ENCODE data around the gene FKRP.
A peak's percentile ranks its signal among the peaks of the same experiment; 100 is the strongest.

The FKRP gene

DNA sequence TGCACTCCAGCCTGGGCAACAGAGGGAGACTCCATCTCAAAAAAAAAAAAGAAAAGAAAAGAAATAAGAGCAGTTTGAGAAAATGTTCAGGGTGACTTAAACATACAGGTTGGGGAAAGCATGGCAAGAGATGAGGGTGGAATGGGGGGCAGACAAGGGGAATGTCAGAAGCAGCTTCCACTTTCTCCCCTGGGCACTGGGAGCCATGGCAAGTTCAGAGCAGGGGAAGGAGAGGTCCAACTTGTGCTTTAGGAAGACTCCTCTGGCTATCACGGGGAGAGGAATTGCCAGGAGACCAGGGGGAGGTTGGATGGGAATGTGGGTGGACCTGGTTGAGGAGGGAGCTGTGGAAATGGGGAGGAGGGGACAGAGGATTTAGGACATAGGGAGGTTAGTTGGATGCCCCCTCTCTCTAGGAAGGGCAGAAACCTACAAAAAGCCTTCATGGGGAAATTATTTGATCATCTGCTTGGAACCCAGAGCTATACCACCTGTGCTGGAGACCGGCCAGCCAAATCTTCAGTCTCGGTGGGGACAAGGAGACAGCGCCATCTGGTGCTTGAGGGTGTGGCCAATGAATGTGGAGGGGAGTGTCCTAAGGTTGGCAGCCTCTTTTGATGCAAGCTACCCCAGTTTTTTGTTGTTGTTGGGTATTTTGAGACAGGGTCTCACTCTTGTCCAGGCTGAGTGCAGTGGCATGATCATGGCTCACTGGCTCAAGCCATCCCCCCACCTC, 7.7 kb downstream of the FKRP start:
- ATAC-seq, result peak; percentile 43
- TF ChIP-seq OSR1 (CRISPR knock-in tag; IDR thresholded peaks at IDR 0.05) (no peak), BACH2 (CRISPR knock-in tag; IDR thresholded peaks at IDR 0.05; ENCODE audit: borderline replicate concordance) (no peak), ZNF8 (CRISPR knock-in tag; IDR thresholded peaks at IDR 0.05) (no peak), ESRRG (CRISPR knock-in tag; IDR thresholded peaks at IDR 0.05) (no peak), ARNTL (CRISPR knock-in tag; IDR thresholded peaks at IDR 0.05; ENCODE audit: borderline replicate concordance, low read depth) (no peak), TCF4 (CRISPR knock-in tag; IDR thresholded peaks at IDR 0.05; ENCODE audit: borderline replicate concordance) (no peak)
- TF ChIP-seq, protein P1, sequence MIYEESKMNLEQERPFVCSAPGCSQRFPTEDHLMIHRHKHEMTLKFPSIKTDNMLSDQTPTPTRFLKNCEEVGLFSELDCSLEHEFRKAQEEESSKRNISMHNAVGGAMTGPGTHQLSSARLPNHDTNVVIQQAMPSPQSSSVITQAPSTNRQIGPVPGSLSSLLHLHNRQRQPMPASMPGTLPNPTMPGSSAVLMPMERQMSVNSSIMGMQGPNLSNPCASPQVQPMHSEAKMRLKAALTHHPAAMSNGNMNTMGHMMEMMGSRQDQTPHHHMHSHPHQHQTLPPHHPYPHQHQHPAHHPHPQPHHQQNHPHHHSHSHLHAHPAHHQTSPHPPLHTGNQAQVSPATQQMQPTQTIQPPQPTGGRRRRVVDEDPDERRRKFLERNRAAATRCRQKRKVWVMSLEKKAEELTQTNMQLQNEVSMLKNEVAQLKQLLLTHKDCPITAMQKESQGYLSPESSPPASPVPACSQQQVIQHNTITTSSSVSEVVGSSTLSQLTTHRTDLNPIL (CRISPR knock-in tag; IDR thresholded peaks at IDR 0.05; ENCODE audit: low read depth), result no peak

DNA sequence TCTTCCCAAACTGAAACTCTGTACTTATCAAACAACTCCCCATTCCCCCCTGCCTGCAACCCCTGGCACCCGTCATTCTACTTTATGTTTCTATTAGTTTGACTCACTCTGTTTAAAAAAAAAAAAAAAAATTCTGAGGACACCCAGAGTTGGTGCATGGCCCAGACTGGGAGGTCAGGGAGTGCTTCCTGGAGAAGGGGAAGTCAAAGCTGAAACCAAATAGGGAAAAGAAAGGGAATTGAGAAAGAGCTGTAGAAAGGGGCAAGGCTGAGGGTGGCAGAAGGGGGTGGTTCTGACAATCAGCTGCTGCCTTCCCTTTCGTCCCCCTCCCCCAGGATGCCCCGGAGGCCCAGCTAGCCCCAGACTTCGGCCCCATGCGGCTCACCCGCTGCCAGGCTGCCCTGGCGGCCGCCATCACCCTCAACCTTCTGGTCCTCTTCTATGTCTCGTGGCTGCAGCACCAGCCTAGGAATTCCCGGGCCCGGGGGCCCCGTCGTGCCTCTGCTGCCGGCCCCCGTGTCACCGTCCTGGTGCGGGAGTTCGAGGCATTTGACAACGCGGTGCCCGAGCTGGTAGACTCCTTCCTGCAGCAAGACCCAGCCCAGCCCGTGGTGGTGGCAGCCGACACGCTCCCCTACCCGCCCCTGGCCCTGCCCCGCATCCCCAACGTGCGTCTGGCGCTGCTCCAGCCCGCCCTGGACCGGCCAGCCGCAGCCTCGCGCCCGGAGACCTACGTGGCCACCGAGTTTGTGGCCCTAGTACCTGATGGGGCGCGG, 9.4 kb downstream of the FKRP start:
- no peak for TF ChIP-seq TCF4 (CRISPR knock-in tag; IDR thresholded peaks at IDR 0.05; ENCODE audit: borderline replicate concordance)
- TF ChIP-seq GLIS3 (CRISPR knock-in tag; IDR thresholded peaks at IDR 0.05), result no peak
- TF ChIP-seq, protein P2, sequence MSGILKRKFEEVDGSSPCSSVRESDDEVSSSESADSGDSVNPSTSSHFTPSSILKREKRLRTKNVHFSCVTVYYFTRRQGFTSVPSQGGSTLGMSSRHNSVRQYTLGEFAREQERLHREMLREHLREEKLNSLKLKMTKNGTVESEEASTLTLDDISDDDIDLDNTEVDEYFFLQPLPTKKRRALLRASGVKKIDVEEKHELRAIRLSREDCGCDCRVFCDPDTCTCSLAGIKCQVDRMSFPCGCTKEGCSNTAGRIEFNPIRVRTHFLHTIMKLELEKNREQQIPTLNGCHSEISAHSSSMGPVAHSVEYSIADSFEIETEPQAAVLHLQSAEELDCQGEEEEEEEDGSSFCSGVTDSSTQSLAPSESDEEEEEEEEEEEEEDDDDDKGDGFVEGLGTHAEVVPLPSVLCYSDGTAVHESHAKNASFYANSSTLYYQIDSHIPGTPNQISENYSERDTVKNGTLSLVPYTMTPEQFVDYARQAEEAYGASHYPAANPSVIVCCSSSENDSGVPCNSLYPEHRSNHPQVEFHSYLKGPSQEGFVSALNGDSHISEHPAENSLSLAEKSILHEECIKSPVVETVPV (CRISPR knock-in tag; IDR thresholded peaks at IDR 0.05), result no peak
- TF ChIP-seq ZC3H10 (CRISPR knock-in tag; IDR thresholded peaks at IDR 0.05), result no peak
- TF ChIP-seq ZFP3 (CRISPR knock-in tag; IDR thresholded peaks at IDR 0.05), result no peak
- TF ChIP-seq ZNF565 (CRISPR knock-in tag; conservative IDR thresholded peaks at IDR 0.05; ENCODE audit: low read depth), result no peak
- no peak for ATAC-seq

DNA sequence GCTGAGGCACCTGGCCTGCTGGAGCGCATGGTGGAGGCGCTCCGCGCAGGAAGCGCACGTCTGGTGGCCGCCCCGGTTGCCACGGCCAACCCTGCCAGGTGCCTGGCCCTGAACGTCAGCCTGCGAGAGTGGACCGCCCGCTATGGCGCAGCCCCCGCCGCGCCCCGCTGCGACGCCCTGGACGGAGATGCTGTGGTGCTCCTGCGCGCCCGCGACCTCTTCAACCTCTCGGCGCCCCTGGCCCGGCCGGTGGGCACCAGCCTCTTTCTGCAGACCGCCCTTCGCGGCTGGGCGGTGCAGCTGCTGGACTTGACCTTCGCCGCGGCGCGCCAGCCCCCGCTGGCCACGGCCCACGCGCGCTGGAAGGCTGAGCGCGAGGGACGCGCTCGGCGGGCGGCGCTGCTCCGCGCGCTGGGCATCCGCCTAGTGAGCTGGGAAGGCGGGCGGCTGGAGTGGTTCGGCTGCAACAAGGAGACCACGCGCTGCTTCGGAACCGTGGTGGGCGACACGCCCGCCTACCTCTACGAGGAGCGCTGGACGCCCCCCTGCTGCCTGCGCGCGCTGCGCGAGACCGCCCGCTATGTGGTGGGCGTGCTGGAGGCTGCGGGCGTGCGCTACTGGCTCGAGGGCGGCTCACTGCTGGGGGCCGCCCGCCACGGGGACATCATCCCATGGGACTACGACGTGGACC, 10.1 kb downstream of the FKRP start:
- no peak for TF ChIP-seq ISL1 (CRISPR knock-in tag; IDR thresholded peaks at IDR 0.05)
- TF ChIP-seq ZNF565 (CRISPR knock-in tag; conservative IDR thresholded peaks at IDR 0.05; ENCODE audit: low read depth), result no peak
- TF ChIP-seq, protein P3, sequence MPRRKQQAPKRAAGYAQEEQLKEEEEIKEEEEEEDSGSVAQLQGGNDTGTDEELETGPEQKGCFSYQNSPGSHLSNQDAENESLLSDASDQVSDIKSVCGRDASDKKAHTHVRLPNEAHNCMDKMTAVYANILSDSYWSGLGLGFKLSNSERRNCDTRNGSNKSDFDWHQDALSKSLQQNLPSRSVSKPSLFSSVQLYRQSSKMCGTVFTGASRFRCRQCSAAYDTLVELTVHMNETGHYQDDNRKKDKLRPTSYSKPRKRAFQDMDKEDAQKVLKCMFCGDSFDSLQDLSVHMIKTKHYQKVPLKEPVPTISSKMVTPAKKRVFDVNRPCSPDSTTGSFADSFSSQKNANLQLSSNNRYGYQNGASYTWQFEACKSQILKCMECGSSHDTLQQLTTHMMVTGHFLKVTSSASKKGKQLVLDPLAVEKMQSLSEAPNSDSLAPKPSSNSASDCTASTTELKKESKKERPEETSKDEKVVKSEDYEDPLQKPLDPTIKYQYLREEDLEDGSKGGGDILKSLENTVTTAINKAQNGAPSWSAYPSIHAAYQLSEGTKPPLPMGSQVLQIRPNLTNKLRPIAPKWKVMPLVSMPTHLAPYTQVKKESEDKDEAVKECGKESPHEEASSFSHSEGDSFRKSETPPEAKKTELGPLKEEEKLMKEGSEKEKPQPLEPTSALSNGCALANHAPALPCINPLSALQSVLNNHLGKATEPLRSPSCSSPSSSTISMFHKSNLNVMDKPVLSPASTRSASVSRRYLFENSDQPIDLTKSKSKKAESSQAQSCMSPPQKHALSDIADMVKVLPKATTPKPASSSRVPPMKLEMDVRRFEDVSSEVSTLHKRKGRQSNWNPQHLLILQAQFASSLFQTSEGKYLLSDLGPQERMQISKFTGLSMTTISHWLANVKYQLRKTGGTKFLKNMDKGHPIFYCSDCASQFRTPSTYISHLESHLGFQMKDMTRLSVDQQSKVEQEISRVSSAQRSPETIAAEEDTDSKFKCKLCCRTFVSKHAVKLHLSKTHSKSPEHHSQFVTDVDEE (CRISPR knock-in tag; IDR thresholded peaks at IDR 0.05), result no peak
- TF ChIP-seq ESRRG (CRISPR knock-in tag; IDR thresholded peaks at IDR 0.05), result no peak
- TF ChIP-seq ZFP30 (CRISPR knock-in tag; IDR thresholded peaks at IDR 0.05), result no peak
- TF ChIP-seq, protein P4, sequence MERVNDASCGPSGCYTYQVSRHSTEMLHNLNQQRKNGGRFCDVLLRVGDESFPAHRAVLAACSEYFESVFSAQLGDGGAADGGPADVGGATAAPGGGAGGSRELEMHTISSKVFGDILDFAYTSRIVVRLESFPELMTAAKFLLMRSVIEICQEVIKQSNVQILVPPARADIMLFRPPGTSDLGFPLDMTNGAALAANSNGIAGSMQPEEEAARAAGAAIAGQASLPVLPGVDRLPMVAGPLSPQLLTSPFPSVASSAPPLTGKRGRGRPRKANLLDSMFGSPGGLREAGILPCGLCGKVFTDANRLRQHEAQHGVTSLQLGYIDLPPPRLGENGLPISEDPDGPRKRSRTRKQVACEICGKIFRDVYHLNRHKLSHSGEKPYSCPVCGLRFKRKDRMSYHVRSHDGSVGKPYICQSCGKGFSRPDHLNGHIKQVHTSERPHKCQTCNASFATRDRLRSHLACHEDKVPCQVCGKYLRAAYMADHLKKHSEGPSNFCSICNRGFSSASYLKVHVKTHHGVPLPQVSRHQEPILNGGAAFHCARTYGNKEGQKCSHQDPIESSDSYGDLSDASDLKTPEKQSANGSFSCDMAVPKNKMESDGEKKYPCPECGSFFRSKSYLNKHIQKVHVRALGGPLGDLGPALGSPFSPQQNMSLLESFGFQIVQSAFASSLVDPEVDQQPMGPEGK (CRISPR knock-in tag; IDR thresholded peaks at IDR 0.05; ENCODE audit: borderline replicate concordance), result no peak
- ATAC-seq, result no peak

DNA sequence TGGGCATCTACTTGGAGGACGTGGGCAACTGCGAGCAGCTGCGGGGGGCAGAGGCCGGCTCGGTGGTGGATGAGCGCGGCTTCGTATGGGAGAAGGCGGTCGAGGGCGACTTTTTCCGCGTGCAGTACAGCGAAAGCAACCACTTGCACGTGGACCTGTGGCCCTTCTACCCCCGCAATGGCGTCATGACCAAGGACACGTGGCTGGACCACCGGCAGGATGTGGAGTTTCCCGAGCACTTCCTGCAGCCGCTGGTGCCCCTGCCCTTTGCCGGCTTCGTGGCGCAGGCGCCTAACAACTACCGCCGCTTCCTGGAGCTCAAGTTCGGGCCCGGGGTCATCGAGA, 10.7 kb downstream of the FKRP start:
- no peak for TF ChIP-seq PPARA (CRISPR knock-in tag; IDR thresholded peaks at IDR 0.05; ENCODE audit: borderline replicate concordance)
- TF ChIP-seq, protein P4 (CRISPR knock-in tag; IDR thresholded peaks at IDR 0.05; ENCODE audit: borderline replicate concordance), result no peak
- no peak for TF ChIP-seq ZFP30 (CRISPR knock-in tag; IDR thresholded peaks at IDR 0.05)
- TF ChIP-seq ESRRG (CRISPR knock-in tag; IDR thresholded peaks at IDR 0.05), result no peak
- no peak for TF ChIP-seq TCF4 (CRISPR knock-in tag; IDR thresholded peaks at IDR 0.05; ENCODE audit: borderline replicate concordance)
- TF ChIP-seq BACH2 (CRISPR knock-in tag; IDR thresholded peaks at IDR 0.05; ENCODE audit: borderline replicate concordance), result no peak
- TF ChIP-seq ISL1 (CRISPR knock-in tag; IDR thresholded peaks at IDR 0.05), result no peak
- no peak for ATAC-seq
